Chondrocyte (in vitro differentiated cells): ENCODE measurements around the gene NID2. TPM values are rescaled to one million over a fixed set of nuclear protein-coding genes. Genes with fewer than 3 reads are reported as not detected.

ENCODE experiments used
- DNase-seq: peaks from one replicate; pipeline ENCODE4 v3.0.0; 2021; ENCODE audit warnings: mixed read lengths, low spot score
- H3K27ac Mint-ChIP-seq: one replicate; pipeline ENCODE4 v1.8.0; 2021; ENCODE audit warnings: mild to moderate bottlenecking, moderate library complexity, mixed read lengths; ENCODE audit not compliant: unreplicated experiment
- H3K27me3 Mint-ChIP-seq: 2 replicates; pipeline ENCODE4 v1.8.0; 2021; ENCODE audit warnings: low read depth, mixed read lengths
- H3K36me3 Mint-ChIP-seq: 2 replicates; pipeline ENCODE4 v1.8.0; 2021; ENCODE audit warnings: low read depth, mixed read lengths
- H3K4me1 Mint-ChIP-seq: 2 replicates; pipeline ENCODE4 v1.8.0; 2021; ENCODE audit warnings: low read depth, mild to moderate bottlenecking, mixed read lengths
- H3K4me3 Mint-ChIP-seq: one replicate; pipeline ENCODE4 v1.8.0; 2021; ENCODE audit warnings: mild to moderate bottlenecking, moderate library complexity, mixed read lengths; ENCODE audit not compliant: unreplicated experiment
- H3K9me3 Mint-ChIP-seq: 2 replicates; pipeline ENCODE4 v1.8.0; 2021; ENCODE audit warnings: low read depth, mixed read lengths
- CTCF ChIP-seq: fragments of 200-600 bp; sonication (generic); IDR thresholded peaks from 2 replicates; pipeline ENCODE4 v1.5.0; 2021; ENCODE audit warnings: antibody characterized with exemption, mild to moderate bottlenecking, moderate library complexity
- total RNA-seq: library from RNA; stranded (reverse); gene quantifications from 3 replicates; pipeline ENCODE4 v1.2.1, GENCODE V29; 2021

NID2 gene
- total RNA-seq, 1 donor from 2014 or later: 51.6 TPM

DNA sequence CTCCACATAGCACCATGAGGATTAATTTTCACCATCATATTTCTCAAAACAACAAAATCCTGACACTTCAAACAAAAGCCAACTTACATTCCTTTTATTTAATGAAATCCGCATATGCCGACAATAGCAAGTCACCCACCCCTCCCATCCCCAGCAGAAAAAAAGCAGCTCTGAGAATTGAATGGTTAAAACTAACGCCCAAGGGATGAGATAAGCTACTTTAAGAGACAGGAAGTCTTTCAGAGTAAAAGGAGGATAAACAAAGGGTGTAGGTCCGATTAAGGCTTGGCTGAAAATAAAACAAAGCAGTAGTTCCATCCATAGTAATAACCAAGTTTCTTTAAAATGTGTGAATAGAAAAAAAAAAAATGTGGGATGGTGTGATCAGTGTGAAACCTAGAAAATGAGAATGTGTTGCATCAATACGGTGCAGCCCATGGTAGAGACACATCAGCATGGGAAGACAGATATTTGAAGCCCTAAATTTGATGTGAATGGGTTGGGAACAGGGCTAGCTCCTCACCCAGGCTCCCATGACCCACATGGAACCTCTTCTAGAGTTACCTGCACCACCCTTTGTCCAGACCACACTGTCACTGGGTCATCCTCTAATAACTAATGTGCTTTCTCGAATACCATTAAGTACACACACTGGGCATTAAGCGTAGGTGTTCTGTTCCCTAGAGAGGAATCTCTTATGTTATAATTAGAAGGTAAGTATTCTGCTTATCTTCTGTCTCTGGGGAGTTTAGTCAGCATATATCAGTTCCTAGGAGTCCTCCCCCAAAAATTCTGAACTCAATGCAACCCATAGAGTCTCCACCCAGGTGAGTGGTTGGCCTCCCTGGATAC, 47.8 kb downstream of the NID2 start:
- no peak for TF ChIP-seq CTCF
- H3K27ac Mint-ChIP-seq: no peak overlapping the region
- H3K36me3 Mint-ChIP-seq: peaks cover 28% of the 10 kb centered on the region
- H3K27me3 Mint-ChIP-seq: no peaks in the 10 kb centered on the region
- peaks cover 2% of the 10 kb centered on the region for H3K9me3 Mint-ChIP-seq
- peaks cover 60% of the 10 kb centered on the region for H3K4me1 Mint-ChIP-seq
- no peak overlapping the region for H3K4me3 Mint-ChIP-seq
- no peak for DNase-seq

DNA sequence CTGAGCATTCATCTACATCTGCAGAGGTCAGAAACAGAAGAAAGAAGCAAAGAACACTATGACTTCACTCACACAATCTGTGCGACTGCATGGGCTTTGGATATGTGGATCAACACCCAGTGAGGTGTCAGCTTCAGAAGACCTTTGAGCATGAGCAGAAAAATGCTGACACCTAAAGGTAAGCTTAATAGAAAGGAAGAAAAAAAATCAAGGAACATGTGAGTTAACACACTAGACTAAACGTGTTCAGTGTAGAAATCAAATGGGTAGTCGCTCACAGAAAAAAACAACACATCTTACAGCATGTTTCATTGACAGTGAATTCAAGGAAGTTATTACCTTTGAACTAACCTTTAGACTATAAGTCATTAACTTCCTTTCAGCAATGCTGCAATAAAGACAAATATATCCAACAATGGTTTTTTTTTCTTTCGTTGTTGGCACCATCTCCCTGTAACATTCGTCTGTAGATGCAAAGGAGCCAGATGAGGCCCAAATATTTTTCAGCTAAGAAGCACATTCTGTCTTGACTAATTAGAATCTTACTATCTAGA, 48.6 kb downstream of the NID2 start:
- no peak overlapping the region for H3K27ac Mint-ChIP-seq
- H3K36me3 Mint-ChIP-seq: peaks cover 28% of the 10 kb centered on the region
- no peak for TF ChIP-seq CTCF
- peaks cover 2% of the 10 kb centered on the region for H3K9me3 Mint-ChIP-seq
- no peaks in the 10 kb centered on the region for H3K27me3 Mint-ChIP-seq
- H3K4me3 Mint-ChIP-seq: no peak overlapping the region
- peaks cover 51% of the 10 kb centered on the region for H3K4me1 Mint-ChIP-seq
- no peak for DNase-seq

DNA sequence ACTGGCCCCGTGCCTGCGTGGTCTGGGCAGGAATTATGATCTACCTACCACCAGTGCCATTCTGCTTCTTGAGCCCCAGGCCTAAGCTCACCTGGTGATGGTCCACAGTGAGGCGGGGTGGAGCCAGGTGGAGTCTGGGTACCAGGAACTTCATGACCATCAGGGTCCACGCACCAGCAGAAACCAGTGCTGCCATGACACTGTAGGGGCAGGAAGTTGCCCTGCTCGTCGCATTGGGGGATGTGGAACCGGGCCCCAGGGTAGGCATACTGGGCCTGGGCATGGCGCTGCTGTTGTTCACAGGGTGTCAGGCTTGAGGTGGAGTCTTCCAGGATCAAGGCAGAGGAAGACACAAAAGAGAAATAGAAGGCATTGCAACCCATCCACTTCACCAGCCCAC, 49.9 kb downstream of the NID2 start:
- Mint-ChIP-seq H3K27ac (no peak overlapping the region), H3K36me3 (peaks cover 27% of the 10 kb centered on the region)

DNA sequence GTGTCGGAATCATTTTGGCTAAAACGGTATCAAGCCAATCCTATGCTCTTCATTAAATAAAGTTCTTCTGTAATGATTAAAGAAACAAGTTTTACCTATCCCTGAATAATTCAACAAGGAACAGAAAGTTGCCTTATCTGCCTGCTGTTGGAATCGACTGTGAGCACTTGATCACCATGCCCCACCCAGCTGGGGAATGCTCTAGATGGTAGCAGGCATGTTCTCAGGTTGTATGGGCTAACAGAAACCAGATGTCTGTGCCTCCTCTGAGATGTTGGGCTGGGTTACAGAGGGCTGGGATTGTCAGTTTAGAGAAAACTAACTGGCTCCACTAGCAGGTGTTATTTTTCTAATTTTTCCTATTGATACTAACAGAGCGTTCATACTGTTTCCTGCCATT, 50.6 kb downstream of the NID2 start:
- no peak overlapping the region for H3K27ac Mint-ChIP-seq
- H3K36me3 Mint-ChIP-seq: peaks cover 27% of the 10 kb centered on the region
- no peak for TF ChIP-seq CTCF
- H3K9me3 Mint-ChIP-seq: no peaks in the 10 kb centered on the region
- H3K4me3 Mint-ChIP-seq: no peak overlapping the region
- H3K27me3 Mint-ChIP-seq: no peaks in the 10 kb centered on the region
- no peak for DNase-seq
- peaks cover 33% of the 10 kb centered on the region for H3K4me1 Mint-ChIP-seq

More for the DNA sequence above, 49.9 kb downstream of the NID2 start:
- TF ChIP-seq CTCF: no peak
- H3K9me3 Mint-ChIP-seq: no peaks in the 10 kb centered on the region
- peaks cover 38% of the 10 kb centered on the region for H3K4me1 Mint-ChIP-seq
- no peak for DNase-seq
- no peak overlapping the region for H3K4me3 Mint-ChIP-seq
- no peaks in the 10 kb centered on the region for H3K27me3 Mint-ChIP-seq

- Mint-ChIP-seq H3K36me3 (peaks cover 37% of the 10 kb centered on the region), H3K4me1 (peaks cover 24% of the 10 kb centered on the region), H3K27ac (no peak overlapping the region), H3K27me3 (no peaks in the 10 kb centered on the region), H3K4me3 (no peak overlapping the region), H3K9me3 (no peaks in the 10 kb centered on the region)
- peak; percentile 71 for TF ChIP-seq CTCF
- DNase-seq: no peak
These were observed 53.3 kb downstream of the NID2 start for GRCh38 chr14:52015411-52016030.
